HEK293 (cell line): Measurements from ENCODE around the gene LXN.

Source experiments
- BCL6B ChIP-seq: fragments of 450-650 bp; formaldehyde crosslinking; IDR thresholded peaks from 2 replicates; pipeline ENCODE4 v1.5.1; 2017; ENCODE audit warnings: missing biosample characterization, missing genetic modification characterization
- GLIS1 ChIP-seq: fragments of 450-650 bp; formaldehyde crosslinking; IDR thresholded peaks from 2 replicates; pipeline ENCODE4 v1.5.1; 2016; ENCODE audit warnings: missing biosample characterization, missing genetic modification characterization
- ZIC2 ChIP-seq: fragments of 450-650 bp; formaldehyde crosslinking; IDR thresholded peaks from 2 replicates; pipeline ENCODE4 v1.5.1; 2016; ENCODE audit warnings: missing biosample characterization, missing genetic modification characterization
- ZNF138 ChIP-seq: fragments of 450-650 bp; formaldehyde crosslinking; IDR thresholded peaks from 2 replicates; pipeline ENCODE4 v1.5.1; 2016; ENCODE audit warnings: missing biosample characterization, missing genetic modification characterization, borderline replicate concordance
- ZNF146 ChIP-seq: fragments of 450-650 bp; formaldehyde crosslinking; IDR thresholded peaks from 2 replicates; pipeline ENCODE4 v1.5.1; 2016; ENCODE audit warnings: missing biosample characterization, missing genetic modification characterization
- ZNF23 ChIP-seq: fragments of 450-650 bp; formaldehyde crosslinking; IDR thresholded peaks from 2 replicates; pipeline ENCODE4 v1.5.1; 2016; ENCODE audit warnings: missing biosample characterization, missing genetic modification characterization, borderline replicate concordance
- ZNF335 ChIP-seq: fragments of 450-650 bp; formaldehyde crosslinking; conservative IDR thresholded peaks from 2 replicates; pipeline ENCODE4 v1.5.1; 2016; ENCODE audit warnings: missing biosample characterization, missing genetic modification characterization
- ZNF768 ChIP-seq: fragments of 450-650 bp; formaldehyde crosslinking; IDR thresholded peaks from 2 replicates; pipeline ENCODE4 v1.5.1; 2018; ENCODE audit warnings: missing biosample characterization, mild to moderate bottlenecking, missing genetic modification characterization
- ZNF785 ChIP-seq: fragments of 450-650 bp; formaldehyde crosslinking; IDR thresholded peaks from 2 replicates; pipeline ENCODE4 v1.5.1; 2016; ENCODE audit warnings: missing biosample characterization, missing genetic modification characterization
- TF ChIP-seq, protein P1 (sequence below): fragments of 450-650 bp; formaldehyde crosslinking; IDR thresholded peaks from 2 replicates; pipeline ENCODE4 v1.5.1; 2016; ENCODE audit warnings: missing biosample characterization, missing genetic modification characterization
- TF ChIP-seq, protein P2 (sequence below): fragments of 450-650 bp; formaldehyde crosslinking; IDR thresholded peaks from 2 replicates; pipeline ENCODE4 v1.5.1; 2016; ENCODE audit warnings: missing biosample characterization, missing genetic modification characterization

GRCh38 chr3:158685159-158685558 lies 12.7 kb upstream of the LXN start:
- TF ChIP-seq ZNF335 (tag by site-specific recombination) (no peak), ZNF138 (no peak), ZNF23 (tag by site-specific recombination) (no peak), ZNF146 (tag by site-specific recombination) (no peak), ZNF785 (no peak), BCL6B (no peak), ZNF768 (tag by site-specific recombination) (no peak), ZIC2 (tag by site-specific recombination) (no peak), GLIS1 (tag by site-specific recombination) (no peak)
- TF ChIP-seq, protein P1, sequence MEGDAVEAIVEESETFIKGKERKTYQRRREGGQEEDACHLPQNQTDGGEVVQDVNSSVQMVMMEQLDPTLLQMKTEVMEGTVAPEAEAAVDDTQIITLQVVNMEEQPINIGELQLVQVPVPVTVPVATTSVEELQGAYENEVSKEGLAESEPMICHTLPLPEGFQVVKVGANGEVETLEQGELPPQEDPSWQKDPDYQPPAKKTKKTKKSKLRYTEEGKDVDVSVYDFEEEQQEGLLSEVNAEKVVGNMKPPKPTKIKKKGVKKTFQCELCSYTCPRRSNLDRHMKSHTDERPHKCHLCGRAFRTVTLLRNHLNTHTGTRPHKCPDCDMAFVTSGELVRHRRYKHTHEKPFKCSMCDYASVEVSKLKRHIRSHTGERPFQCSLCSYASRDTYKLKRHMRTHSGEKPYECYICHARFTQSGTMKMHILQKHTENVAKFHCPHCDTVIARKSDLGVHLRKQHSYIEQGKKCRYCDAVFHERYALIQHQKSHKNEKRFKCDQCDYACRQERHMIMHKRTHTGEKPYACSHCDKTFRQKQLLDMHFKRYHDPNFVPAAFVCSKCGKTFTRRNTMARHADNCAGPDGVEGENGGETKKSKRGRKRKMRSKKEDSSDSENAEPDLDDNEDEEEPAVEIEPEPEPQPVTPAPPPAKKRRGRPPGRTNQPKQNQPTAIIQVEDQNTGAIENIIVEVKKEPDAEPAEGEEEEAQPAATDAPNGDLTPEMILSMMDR: no peak
- TF ChIP-seq, protein P2, sequence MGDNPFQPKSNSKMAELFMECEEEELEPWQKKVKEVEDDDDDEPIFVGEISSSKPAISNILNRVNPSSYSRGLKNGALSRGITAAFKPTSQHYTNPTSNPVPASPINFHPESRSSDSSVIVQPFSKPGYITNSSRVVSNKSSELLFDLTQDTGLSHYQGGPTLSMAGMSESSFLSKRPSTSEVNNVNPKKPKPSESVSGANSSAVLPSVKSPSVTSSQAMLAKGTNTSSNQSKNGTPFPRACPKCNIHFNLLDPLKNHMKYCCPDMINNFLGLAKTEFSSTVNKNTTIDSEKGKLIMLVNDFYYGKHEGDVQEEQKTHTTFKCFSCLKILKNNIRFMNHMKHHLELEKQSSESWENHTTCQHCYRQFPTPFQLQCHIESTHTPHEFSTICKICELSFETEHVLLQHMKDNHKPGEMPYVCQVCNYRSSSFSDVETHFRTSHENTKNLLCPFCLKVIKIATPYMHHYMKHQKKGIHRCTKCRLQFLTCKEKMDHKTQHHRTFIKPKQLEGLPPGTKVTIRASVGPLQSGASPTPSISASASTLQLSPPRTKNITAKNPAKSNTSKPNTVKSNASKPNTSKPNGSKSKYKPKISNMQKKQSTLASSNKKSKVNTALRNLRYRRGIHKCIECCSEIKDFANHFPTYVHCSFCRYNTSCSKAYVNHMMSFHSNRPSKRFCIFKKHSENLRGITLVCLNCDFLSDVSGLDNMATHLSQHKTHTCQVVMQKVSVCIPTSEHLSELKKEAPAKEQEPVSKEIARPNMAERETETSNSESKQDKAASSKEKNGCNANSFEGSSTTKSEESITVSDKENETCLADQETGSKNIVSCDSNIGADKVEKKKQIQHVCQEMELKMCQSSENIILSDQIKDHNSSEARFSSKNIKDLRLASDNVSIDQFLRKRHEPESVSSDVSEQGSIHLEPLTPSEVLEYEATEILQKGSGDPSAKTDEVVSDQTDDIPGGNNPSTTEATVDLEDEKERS (tag by site-specific recombination): no peak
